ENCODE data around the gene PLCD1.
A peak's percentile ranks its signal among the peaks of the same experiment; 100 is the strongest.

PLCD1 gene

GRCh38 chr3:38016410-38016809 is 13.0 kb downstream of the PLCD1 start:
- no peak for DNase-seq

GRCh38 chr3:38015984-38016383 is 13.5 kb downstream of the PLCD1 start:
- no peak for DNase-seq

- no peak for DNase-seq
These were observed 14.0 kb downstream of the PLCD1 start for GRCh38 chr3:38015485-38015884.

- DNase-seq = no peak
These were observed 18.3 kb downstream of the PLCD1 start for GRCh38 chr3:38011111-38011510.

- no peak for DNase-seq
These were observed 19.4 kb downstream of the PLCD1 start for GRCh38 chr3:38009807-38010591.

GRCh38 chr3:38008971-38009580 is 20.4 kb downstream of the PLCD1 start:
- DNase-seq = no peak

- DNase-seq = no peak
These were observed 21.2 kb downstream of the PLCD1 start for GRCh38 chr3:38008191-38008701.

GRCh38 chr3:38007754-38008090 is 21.7 kb downstream of the PLCD1 start:
- DNase-seq = no peak

- no peak for DNase-seq
These were observed 22.9 kb downstream of the PLCD1 start for GRCh38 chr3:38006445-38006995.

- no peak for DNase-seq
These were observed 23.4 kb downstream of the PLCD1 start for GRCh38 chr3:38006031-38006430.

GRCh38 chr3:38005076-38006020 is 24.1 kb downstream of the PLCD1 start:
- DNase-seq = no peak

- DNase-seq = peak in 1 of 2 donors; percentile 22
These were observed 24.9 kb downstream of the PLCD1 start for GRCh38 chr3:38004415-38005075.

GRCh38 chr3:38003817-38004414 is 25.5 kb downstream of the PLCD1 start:
- DNase-seq = no peak

- peak; percentile 16 to 21 for DNase-seq
These were observed 26.0 kb downstream of the PLCD1 start for GRCh38 chr3:38003371-38003816.

GRCh38 chr3:38002940-38003339 is 26.5 kb downstream of the PLCD1 start:
- DNase-seq = no peak

GRCh38 chr3:38002291-38002876 is 27.1 kb downstream of the PLCD1 start:
- DNase-seq = no peak

GRCh38 chr3:38001456-38002081 is 27.9 kb downstream of the PLCD1 start:
- no peak for DNase-seq

GRCh38 chr3:38000965-38001455 is 28.4 kb downstream of the PLCD1 start:
- DNase-seq = no peak

GRCh38 chr3:38000242-38000916 is 29.1 kb downstream of the PLCD1 start:
- DNase-seq = no peak

GRCh38 chr3:37999836-38000235 is 29.6 kb downstream of the PLCD1 start:
- DNase-seq = no peak
